Renal pelvis (tissue), 4 donors: ENCODE data around the gene GUCY1A2. TPM values are rescaled to one million over a fixed set of nuclear protein-coding genes. Genes with fewer than 3 reads are reported as not detected.

Experiments
- DNase-seq: peaks from one replicate; pipeline ENCODE4 v3.0.0-alpha.2; 2013
- polyA plus RNA-seq, 3 donors: library from polyadenylated mRNA; unstranded; fragments of 120-200 nt; gene quantifications; one replicate each; pipeline ENCODE4 v1.2.1, GENCODE V29; 2013; ENCODE audit not compliant: insufficient read length in 3 of 3

The GUCY1A2 gene
- polyA plus RNA-seq, 3 donors = 2.0 to 2.7 (median 2.5) TPM

DNA sequence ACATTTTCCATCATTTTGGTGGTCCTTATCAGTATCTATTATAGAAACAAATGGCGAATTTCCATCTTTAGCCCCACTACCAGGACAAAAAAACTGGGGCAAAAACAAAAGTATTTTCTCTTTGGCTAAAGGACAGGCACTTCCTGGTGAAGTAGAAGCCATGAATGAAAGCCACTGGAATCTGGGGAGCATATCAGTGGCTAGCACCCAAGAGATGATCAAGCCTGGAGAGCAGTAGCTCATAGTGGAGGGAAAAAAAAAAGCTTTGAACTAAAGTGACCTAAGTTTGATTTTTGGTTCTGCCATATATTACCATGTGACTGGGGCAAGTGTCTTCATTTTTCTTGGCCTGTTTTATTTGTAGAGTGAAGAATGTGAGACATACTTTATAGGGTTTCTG, 272.3 kb downstream of the GUCY1A2 start:
- DNase-seq = no peak

DNA sequence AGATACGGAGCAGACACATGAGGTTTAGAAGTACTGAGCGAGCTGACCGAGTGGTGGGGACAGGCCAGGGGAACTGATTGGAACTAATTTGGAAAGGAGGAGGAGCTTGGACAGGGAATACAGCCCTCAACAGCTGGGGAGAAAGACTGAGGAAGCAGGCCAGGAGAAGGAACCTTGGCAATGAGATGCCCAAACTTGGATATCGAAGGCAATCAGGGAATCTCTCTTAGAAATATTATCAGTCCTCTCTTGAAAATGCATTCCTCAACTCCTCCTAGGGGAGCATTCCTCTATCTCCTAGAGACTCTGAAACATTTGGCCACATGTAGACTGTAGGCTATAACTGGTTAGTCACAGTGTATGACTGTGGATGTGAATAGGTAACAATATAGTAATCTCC, 284.6 kb downstream of the GUCY1A2 start:
- no peak for DNase-seq

DNA sequence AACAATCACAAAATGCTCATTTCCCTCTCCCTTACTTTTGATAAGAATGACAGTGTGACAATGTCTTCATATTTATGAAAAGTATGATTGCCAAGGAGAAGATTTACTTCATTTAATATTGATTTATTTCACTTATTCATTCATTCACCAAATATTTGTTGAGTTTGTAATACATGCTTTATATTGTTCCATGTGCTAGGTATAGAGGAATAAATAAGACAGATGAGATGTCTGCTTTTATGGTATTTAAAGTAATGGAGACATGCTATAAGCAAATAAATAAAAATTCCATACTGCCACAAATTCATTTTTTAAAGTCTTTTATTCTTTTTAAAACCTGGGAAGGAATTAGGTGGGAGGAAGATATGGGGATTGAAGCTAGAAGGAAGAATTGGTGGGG, 289.4 kb downstream of the GUCY1A2 start:
- DNase-seq = no peak

DNA sequence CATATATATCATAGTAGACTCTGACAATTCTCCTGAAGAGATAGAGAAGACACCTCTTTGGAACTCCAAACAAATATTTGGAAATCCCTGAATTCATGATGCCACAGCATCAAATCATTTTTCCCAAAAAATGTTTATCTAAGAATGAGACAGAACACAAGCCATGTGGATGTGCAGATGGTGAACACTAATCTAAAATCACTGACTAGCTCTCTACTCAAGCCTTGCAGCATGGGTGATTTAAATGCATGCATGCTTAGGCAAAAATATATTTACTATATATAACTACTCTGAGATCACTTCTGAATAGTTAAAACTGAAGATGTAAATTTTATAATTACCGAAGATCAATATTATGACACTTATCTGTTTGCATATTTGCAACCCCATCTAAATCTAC, 289.9 kb downstream of the GUCY1A2 start:
- no peak for DNase-seq

DNA sequence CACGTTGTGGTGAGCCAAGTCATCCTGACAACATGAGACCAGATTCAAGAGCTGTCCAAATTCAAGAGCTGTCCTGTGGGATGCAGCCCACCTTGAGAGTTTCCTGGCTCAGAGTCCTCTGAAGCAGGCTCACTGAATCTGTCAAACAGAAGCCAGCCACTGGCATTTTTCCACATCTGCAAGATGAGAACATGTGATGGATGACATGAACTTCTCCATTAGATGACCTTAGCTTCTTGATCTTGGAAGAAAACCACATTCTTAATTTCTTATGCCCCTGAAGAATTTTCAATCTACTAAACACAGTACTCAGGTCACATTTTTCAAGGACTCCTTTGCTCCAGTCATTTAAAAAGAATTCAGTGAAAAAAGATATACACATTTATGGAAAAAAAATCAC, 291.0 kb downstream of the GUCY1A2 start:
- DNase-seq = no peak

DNA sequence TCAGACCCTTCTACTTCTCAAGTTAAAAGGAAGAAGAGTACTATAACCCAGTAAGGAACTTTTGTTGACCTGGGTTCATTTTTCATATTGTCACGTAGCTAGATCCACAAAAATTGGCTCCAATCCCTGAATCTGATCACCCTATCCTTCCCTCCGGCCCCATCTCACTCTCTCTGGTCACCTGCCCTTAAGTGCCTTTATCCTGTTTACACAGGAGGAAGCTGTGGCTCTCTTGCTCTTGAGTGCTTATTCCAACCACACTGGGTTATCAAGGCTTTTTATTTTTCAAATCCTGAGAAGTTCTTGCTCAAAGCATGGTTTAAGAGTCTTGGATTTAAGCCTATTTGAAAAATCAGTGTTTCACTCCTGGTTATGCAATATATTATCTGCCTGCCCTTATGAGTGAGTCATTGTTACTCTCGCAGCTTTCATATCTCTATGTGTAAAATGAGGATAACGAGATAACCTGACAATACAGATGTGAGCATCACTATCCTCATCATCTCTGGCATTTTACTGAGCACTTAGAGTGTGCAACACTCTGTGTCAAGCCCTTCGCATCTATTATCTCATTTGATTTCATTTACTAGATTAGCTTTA, 293.9 kb downstream of the GUCY1A2 start:
- DNase-seq = no peak

DNA sequence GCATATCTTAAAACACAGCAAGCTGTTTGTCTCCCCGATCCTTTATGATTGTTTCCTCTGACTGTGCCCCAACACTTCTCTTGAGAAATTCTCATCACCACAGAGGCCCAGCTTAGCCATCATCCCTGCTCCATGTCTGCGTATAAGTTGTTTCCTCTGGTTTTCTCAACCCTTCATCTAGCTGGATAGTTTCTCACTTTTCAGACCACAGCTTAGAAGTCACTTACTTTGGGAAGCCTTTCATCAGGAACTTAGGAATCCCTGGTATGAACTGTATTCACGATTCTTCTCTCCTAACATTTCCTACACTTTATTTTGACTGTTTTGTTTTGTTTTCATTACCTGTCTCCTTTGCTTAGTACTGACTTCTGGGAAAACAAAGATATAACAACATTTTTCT, 295.2 kb downstream of the GUCY1A2 start:
- no peak for DNase-seq

DNA sequence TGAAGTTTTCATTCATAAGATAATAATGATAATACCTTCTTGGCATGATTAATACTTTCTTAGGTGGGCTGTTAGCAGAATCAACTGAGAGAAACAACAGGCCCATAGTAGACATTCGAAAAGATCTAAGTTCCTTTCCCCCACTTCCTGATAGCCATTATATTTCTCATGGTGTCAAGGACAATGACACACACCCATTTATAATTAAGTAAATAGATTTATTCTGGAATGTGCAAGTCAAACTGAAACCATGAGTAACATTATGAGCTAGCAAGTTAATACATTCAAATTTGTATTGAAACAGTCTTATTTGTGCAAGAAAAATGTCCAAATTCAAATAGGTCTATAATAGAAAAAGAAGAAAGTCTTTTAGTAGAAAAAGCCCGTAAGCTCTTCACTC, 301.1 kb downstream of the GUCY1A2 start:
- no peak for DNase-seq

DNA sequence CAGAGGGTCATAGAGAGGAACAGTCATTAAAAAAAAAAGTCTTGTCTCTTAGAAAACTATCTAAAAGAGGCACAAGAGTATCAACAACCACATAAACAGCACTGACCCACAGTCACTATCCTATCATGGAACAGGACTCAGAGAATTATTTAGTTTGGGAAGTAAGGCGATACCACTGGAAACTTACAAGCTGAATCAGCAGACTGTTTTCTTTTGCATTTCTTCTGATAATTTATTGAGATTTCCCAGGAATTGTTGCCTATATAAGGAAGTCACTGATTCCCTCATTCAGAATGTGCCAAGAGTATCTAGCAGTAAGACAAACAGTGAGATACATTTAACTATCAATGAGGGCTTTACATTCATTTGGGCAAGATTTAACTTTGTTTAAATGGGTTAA, 304.1 kb downstream of the GUCY1A2 start:
- DNase-seq = peak; percentile 26

DNA sequence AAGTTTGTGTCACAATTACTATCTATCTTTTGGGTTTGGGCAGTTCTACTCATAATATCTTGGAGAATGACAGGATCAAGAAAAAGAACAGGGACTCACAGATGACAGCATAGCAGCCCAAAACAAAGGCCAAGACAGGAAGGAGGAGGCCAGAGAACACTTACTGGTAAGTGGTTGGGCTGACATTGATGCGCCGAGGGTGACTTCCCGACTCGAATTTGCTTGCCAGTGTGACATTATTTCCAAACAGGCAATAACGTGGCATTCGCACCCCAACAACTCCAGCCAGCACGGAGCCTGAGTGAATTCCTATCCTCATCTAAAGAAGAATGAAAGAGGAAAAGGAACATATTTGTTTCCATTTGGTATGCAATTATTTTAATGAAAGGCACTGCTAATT, 309.9 kb downstream of the GUCY1A2 start:
- DNase-seq = no peak

DNA sequence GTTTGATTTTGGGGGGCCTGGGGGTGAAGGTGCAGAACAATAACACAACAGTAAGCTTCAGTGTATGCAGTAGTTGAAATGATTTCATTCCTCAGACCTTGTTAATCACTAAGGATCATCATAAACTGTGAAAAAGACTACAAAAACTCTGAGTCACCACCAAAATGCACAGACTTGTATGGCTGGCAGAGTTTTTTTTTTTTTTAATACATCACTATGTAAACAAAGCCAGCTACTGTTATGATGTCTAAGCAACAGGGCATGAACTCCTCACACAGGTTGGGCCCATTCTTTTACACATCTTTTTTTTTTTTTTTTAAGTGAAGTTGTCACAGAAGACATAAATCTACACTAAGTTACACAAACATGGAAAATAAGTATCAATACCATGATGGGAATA, 311.9 kb downstream of the GUCY1A2 start:
- no peak for DNase-seq

DNA sequence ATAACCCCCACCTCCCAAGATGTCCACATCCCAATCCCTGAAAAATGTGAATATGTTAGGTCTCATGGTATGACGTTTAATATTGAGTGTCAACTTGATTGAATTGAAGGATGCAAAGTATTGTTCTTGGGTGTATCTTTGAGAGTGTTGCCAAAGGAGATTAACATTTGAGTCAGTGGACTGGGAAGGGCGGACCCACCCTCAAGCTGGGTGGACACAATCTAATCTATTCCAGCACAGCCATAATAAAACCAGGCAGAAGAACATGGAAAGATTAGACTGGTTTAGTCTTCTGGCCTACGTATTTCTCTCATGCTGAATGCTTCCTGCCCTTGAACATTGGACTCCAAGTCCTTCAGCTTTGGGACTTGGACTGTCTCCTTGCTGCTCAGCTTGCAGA, 315.5 kb downstream of the GUCY1A2 start:
- no peak for DNase-seq

DNA sequence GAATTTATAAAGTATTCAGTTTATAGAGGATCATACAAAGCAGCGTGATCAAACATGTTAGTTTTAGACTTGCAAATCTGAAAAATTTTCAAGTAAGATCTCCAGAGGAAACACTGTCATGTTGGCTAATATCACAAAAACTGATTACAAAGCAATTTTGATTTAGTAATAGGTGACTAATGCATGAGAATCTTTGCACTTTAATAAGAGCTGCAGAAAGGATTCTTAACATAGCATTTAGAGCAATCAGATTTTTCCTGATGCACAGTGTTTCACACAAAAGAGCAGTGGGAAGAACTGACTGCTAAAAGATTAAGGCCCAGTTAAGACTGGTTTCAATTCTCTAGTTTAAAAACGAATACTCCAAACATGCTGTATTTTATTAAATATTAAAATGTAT, 321.2 kb downstream of the GUCY1A2 start:
- no peak for DNase-seq

DNA sequence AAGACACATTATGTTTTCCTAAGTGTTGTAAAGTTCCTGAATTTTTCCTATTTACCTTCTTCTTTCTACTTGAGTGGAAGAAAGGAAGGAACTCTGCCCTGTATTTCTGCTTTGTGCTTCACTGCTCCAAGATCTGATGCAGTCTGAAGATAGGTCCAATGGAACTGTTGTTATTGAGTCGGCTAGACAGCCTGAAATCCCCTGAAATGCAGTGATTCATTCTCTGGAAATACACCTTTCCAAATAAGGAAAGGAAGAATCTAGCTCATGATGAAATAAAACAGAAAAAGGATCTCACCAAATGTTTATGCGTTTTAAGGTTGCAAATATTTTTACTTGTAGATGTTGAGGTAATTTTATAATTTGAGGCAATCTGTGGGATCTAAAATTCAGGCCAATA, 322.8 kb downstream of the GUCY1A2 start:
- no peak for DNase-seq

DNA sequence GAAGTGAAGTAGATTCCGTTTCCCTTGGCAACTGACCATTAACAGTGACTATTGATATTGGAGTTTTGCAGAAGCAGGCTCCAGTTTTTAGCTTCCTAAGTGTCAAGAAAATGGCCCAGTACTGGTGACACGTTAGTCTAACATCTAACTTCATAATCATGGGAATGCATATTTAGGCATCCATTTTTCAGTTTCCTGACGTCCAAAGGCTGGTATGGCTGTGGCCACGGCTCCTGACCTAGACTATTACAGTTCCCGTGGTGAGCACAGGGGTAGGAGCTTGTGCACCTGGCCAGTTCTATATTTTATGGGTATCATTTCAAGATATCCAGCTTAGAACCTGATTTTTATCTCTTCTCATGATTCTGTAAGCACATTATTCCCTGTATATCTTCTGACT, 323.8 kb downstream of the GUCY1A2 start:
- DNase-seq = no peak

DNA sequence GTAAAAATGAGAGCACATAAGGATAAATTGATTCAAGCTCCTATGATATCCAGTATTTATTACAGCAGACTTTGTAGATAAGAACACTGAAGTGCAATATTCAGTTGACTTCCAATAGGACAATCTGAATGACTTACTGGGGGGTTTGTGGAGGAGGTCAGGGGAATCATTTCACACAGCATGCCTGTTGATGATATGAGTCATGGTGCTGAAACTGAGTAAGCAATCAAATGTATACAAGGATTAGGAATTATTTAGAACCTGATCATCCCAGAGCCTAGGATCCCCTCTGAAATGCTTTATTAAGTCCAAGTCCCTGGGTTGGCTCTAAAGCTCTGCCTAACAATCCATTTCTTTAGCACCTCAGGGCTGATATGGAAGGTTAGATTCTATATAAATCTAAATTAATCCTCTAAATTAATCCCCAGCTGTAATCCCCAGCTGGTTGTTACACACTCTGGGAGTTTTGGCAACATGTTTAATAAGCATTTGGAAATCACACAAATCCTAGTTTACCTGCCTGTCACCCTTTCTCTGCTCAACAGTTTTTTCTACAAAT, 326.4 kb downstream of the GUCY1A2 start:
- no peak for DNase-seq

DNA sequence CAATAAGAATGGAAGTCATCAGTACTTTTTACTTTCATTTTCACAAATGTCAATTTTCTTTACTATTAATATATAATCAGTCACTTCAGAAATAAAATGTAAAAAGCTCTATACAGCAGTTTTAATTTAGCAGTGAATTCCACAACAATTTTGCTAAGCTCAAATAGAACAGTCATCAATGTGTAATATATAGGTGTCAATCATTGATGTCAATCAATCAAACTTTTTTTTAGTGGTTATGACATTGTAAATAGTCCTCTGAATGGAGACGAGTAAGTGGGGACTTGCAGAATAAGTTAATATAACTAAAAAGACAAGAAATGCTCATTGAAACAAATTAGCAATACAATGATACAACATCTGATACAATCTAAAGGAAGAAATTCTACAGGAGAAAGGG, 327.4 kb downstream of the GUCY1A2 start:
- no peak for DNase-seq

DNA sequence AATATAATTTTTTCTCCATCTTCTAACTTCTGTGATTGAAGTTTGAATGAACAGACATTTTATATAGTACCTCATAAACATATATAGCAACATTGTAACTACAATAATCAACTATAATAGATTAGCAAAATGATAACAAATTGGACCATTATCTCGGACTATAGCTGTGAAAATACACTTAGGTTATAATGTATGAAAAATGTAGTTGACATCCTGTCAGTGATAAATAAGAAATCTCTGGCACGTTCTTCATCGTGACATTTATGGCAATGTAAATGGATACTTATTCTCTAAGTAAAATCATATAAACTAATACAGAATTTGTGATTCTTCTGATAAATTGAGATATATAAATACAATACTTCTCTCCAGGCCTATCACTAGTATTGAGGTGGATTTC, 333.3 kb downstream of the GUCY1A2 start:
- DNase-seq = no peak

DNA sequence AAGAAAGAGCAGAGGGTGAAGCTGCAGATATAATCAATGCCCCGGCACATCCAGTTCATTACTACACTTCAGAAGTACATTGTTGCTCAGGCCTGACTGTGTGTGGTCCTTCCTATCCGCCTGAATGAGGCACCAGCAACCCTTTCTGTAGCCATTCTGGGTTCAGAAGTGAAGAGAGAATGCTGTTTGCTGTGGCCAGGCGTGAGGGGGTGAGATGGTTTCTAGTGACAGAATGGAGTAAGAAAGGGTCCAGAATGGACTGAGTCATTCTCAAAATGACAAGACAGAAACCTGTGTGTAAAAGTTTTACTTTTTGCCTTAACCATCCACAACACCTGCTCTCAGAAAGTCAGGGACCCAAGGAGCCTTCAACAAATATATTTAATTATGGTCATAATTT, 334.8 kb downstream of the GUCY1A2 start:
- no peak for DNase-seq

DNA sequence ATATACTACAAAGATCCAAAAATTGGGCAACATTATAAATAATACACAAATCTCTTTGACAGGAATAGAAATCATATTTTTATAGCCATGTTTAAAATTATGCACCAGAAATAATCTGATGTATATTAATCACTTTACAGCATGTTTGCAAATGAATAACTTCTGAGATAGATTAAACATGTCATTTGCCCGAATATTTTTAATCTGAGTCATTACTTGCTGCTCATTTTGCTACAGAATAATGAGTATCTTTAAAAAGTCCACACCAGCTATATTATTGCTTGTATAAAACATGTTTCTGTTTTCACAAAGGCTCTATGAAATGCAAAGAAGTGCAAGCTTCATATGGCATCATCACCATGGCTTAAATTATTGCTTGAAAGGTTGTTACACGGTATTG, 336.8 kb downstream of the GUCY1A2 start:
- DNase-seq = no peak

DNA sequence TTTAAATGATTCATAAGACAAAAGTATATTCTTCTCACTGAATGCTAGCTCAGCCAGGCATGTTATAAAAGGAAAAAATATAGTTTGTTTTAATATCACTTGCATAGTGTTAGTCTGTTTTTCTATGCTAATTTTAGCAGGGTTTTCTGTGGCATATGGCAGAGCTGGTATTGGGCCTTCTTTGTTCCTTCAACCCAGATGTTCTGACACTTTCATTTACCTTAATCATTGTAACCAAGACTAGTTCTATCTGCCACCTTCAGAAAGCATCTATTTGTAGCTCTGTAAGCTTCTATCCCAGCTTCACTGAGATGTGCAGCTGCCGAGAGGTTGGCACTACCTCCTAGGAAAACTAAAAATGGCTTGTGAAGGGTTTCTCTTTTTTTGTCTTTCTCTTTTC, 338.7 kb downstream of the GUCY1A2 start:
- DNase-seq = no peak

DNA sequence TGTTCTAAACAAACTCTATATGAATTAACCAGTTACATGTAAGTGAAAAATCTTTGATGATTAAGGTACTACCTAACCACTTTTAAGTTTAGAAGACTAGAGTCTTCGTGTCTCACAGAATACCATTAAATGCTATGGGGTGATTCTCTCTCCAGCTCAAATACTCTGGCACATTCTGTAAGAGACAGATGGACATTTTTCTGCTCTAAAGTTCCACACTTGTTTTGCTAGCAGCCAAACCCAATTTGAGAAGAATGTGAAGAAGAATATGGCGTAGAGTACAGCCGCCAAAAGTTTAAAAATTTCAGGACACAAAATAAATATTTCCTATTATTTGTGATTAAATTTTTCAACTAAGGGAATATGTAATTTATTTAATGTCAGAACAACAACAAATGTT, 339.1 kb downstream of the GUCY1A2 start:
- no peak for DNase-seq

DNA sequence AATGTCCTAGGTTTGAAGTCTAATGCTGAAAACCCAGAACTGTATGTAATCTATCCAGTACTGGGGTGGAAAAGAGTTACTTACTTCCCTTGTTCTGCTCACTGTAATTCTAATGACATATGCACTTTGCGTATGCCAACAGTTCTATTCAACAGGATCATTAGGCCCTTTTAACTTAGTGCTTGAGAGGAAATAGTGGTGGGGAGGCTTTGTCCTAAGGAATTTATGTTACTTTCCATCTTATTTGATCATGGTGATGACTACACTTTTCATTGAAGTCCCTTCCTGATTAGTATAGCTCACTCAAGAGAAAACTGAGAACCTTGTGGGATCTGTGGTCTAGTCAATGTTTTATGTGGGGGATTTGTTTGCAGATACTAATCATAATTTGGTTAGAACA, 348.2 kb downstream of the GUCY1A2 start:
- DNase-seq = no peak

DNA sequence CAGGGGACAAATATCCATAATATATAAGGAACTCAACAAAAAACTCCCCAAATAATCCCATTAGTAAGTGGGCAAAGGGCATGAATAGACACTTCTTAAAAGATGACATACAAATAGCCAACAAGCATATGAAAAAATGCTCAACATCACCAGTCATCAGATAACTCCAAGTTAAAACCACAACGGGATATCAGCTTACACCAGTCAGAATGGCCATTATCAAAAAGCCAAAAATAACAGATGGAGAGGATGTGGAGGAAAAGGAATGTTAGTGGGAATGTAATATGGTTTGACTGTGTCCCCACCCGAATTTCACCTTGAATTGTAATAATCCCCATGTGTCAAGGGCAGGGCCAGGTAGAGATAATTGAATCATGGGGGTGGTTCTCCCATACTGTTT, 350.1 kb downstream of the GUCY1A2 start:
- no peak for DNase-seq

DNA sequence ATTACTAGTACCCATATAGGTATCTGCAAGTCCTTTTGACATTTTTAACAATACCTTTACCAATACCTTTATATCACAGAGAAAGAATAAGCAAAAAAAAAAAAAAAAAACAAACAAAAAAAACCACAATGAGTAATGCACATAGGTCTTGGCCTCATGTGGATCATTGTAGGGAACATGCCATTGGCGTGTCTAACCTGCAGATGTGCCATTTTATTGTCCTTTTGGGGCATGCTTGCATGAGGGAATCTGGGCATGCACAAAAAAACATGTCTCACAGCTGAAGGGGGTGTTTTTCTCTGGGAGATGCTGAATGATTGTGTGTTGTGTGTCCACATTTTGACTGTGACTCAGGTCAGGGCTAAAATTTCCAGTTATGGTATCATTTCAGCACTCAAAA, 361.6 kb downstream of the GUCY1A2 start:
- DNase-seq = no peak
